GM12891 (cell line): ENCODE measurements around the gene IDH2.
"Not testable (repeated sequence)": the region's sequence is repeated elsewhere in the genome, so short reads cannot be mapped to it uniquely, and the experiment has no call there.

ENCODE experiments used
- POLR2A ChIP-seq: IDR thresholded peaks from 2 replicates; pipeline ENCODE4 v1.6.1; 2011; ENCODE audit warnings: low read depth, low read length, control low read depth
- POLR2AphosphoS5 ChIP-seq: IDR thresholded peaks from 2 replicates; pipeline ENCODE4 v1.6.1; 2011; ENCODE audit warnings: low read depth, low read length, control low read depth
- TAF1 ChIP-seq: IDR thresholded peaks from 2 replicates; pipeline ENCODE4 v1.6.1; 2011; ENCODE audit warnings: low read depth, low read length, control low read depth

DNA sequence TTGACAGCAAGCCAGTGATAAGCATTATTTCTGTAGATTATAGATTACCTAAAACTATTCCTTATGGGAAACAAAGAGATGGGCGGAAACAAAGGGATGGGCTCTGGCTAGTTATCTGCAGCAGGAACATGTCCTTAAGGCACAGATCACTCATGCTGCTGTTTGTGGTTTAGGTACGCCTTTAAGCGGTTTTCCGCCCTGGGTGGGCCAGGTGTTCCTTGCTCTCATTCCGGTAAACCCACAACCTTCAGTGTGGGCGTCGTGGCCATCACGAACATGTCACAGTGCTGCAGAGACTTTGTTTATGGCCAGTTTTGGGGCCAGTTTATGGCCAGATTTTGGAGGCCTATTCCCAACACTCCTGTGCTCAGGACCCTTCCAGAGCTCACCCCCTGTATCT, 37.3 kb upstream of the IDH2 start:
- TF ChIP-seq TAF1, POLR2A, POLR2AphosphoS5: not testable (repeated sequence)
